NCI-H2196 treated with DMSO at 0.1 percent for 48 hours (cell line): ENCODE data around the gene DSCAML1.
A peak's percentile ranks its signal among the peaks of the same experiment; 100 is the strongest.

Source experiments
- DNase-seq: peaks from one replicate; lab custom pipeline; 2025; ENCODE audit not compliant: unreplicated experiment; lab: John Stamatoyannopoulos, UW

DSCAML1 gene

GRCh38 chr11:117619661-117620060, 177.4 kb downstream of the DSCAML1 start:
- DNase-seq, result no peak

- peak; percentile 28 for DNase-seq
Observed at GRCh38 chr11:117618982-117619355, 178.0 kb downstream of the DSCAML1 start.

GRCh38 chr11:117618302-117618981, 178.6 kb downstream of the DSCAML1 start:
- peak; percentile 20 for DNase-seq

- no peak for DNase-seq
Observed at GRCh38 chr11:117616979-117617378, 180.0 kb downstream of the DSCAML1 start.

DNA sequence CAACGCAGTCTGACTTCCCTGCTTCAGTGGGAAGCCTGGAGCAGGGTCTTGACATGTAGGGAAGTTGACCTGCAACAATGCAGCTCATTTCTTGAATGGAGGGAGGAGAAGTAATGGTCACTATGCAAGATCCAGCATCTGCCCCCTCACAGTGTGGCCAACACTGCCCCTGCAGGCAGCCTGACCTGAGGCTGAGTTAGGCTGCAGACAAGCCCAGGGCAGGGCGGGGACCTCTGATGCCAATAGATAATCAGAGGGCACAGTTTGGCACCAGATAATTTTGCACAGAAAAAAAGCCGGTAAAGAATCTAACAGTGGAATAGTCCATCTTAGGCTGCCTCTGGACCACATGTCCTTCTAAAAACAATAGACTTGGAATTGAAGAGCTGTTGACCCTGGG, 182.3 kb downstream of the DSCAML1 start:
- DNase-seq, result no peak

DNA sequence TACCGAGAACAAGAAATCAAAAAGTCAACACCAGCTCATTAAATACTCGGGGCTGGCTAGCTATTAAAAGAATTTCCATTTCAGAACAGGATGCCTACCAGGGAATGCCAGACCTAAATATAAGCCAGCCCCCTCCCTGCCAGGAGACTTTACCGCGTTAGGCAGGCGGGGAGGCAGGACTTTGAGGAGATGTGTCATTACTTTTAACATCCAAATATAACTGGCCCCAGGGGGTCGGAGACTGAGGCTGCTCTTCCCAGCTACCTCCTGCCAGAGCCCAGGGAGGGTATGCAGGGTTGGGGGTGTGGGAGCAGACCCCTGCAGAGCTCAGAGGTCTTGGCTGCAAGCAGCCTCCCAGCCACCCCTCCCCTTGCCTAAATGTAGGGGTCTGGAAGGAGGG, 183.5 kb downstream of the DSCAML1 start:
- DNase-seq, result no peak

DNA sequence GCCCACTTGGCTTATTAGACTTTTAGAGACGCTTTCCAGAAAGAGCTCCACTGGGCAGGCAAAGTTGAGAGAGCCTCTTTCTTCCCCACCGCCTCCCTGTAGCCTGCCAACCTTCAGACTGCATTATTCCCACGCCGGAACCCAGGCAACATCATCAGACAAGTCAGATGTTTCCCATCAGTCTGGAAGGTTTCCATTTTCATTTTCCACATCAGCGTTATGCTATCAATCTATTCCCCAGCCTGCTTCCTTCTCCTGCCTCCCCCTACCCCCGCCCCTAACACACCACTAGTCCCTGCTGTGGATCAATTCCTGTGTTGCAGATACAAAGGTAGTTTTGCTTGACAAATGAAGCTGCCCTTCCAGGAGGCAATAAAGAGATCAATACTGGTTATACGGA, 184.8 kb downstream of the DSCAML1 start:
- DNase-seq, result no peak

DNA sequence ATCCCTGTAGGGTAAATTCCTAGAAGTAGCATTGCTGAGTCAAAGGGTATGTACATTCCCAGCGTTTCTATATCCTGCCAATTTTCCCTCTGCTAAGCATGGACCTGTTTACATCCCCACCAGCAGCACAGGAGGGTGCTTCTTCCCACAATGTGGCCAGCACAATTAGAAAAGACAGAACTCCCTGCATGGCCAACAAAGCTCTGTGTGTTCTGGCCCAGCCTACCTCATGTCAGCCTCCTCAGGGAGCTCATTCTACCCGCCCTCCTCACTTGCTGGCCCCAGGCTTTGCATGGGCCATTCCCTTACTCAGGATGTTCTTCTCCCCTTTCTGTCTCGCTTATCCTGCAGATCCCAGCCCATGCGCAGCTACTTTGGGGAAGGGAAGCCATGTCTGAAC, 186.1 kb downstream of the DSCAML1 start:
- DNase-seq, result no peak

DNA sequence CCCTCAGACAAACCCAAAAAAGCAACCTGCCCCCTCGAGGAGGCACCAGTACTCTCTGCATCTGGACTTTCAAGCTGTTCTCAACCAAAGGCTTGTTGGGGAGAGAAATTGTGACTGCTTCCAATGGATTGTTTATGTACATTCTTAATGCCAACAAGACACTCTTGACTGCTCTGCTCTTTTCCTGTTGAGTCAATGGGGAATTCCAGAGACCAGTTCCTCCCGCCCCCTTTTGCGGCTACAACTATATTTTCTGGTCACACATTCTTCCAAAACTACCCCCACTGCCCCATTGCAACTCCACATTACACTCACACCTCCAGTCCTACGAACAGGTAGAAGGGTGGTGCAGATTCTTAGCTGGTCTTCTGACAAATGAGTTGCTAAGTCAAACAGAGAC, 187.0 kb downstream of the DSCAML1 start:
- DNase-seq, result no peak

DNA sequence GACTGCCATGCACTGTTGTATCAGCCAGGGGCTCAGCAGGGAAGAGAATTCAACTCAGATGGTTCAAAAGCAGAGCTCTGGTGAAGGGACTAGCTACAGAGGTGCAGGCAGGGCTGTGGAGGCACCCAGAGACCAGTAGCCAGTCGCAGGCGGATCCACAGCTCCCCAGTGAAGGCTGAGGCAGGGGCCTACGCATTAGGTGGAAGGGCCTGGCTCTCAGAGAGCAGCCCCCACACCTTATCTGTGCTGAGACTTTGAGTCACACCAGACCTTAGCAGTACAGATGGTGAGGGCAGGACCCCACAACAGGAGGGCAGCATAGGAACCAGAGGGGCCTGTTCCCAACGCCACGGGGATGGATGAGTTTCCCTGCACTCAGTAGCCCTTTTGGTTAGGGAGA, 189.6 kb downstream of the DSCAML1 start:
- no peak for DNase-seq

GRCh38 chr11:117606790-117607189, 190.2 kb downstream of the DSCAML1 start:
- no peak for DNase-seq

GRCh38 chr11:117606211-117606610, 190.8 kb downstream of the DSCAML1 start:
- no peak for DNase-seq

DNA sequence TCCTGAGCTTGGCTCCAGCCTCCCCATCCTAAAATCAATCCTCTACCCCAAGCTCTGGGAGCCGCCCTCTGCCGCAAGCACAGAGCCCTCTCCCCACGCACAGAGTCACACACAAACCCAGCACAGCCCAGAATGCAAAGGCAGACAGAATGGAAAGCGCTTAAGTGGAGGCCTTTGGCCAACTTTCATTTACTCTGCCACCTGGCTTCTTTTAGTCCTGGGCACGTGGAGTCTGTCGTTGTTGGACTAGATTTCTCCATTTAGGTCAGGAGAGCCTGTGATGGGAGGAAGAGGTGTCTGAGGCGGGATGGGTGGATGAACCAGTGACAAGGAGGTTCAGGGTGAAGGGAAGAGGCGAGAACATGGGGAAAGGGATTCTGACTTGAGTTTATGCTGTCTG, 191.7 kb downstream of the DSCAML1 start:
- no peak for DNase-seq

DNA sequence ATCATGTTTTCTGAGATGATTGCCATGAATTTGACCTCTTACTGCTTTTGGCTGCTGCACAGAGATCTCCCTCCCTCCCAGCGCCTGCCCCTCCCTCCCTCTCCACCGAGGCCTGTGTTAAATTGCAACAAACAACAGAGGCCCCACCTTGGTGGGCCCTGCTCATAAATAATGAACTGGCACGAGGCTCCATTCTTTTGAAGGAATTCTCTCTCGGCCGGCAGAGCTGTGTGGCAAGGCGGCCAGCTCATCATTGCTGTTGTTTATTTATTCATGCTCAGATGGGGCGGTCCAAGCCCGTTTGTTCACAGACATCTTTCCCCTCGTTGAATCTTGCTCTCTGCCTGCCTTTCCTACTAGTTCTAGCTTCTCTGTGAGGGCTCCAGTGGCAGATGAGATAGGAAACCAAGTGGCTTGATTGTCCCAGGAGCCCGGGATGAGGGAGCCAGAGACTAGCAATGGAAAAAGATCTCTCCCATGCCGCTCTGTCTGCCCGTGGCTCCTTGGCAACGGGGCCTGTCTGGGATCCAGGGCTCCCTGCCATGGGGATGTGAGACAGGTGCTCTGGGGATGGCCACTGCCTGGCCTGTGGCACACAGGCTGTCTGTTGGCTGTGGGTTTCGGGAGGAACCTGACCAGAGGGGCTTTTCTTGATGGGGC, 192.6 kb downstream of the DSCAML1 start:
- peak; percentile 51 for DNase-seq

DNA sequence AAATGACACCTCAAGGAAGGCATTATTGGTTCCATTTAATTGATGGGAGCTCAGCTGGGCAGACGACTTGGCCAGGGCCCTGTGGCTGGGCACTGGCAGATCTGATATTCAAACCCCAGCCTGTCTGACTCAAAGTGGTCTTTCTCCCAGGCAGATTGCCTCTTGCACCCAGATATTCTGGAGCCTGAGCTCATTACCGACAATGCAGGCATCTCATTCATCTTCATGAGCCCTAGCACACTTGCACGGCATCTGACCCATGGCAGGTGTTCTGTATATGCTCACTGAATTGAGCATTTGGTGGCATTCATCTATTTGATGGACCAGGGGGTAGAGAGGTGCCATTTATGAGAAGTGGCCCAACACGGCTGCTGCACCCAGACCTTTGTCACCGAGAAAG, 193.1 kb downstream of the DSCAML1 start:
- no peak for DNase-seq

GRCh38 chr11:117601006-117601708, 195.9 kb downstream of the DSCAML1 start:
- DNase-seq, result no peak

DNA sequence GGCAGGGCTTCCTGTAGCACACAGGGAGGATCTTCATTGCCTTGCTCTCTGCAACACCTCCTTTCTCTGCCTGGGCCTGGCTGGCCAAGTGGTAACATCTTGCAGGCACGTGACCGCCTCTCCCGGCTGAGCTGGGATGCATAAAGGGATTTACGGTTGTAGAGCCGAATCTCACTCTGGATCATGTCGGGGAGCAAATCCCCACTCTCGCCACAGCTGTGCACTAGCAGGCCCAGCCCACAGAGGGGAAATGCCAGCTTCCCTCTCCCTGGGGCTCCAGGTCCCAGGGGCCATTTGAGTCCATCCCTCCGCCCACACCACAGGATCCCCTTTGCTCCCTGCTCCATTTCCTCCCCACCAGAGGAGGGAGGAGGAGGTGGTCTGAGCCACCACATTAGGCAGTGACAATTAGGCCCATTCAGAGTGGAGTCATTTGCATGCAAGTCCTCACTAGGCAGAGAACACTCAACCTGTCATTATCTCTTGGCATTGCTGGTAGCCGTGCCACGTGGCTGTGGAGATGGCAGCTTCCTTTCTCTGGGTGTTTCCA, 196.7 kb downstream of the DSCAML1 start:
- DNase-seq, result no peak

GRCh38 chr11:117597071-117597470, 199.9 kb downstream of the DSCAML1 start:
- DNase-seq, result no peak

DNA sequence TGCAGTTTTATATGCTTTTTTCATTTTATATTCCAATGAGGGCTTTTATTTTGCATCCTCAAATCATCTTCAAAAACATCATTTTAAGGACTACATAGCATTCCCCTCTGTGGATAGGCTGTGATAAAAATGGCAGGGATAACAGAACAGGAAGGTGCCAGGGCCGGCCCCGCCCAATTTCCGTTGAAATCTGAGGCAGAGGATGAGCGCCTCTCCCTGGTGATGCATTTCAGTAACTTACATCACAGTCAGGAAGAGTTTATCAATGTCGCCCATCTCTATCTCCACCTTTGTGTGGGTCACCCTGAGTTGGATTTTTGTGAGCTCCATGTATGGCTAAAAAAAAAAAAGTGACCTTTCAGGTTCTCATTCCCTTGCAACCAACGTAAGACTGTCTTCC, 201.6 kb downstream of the DSCAML1 start:
- no peak for DNase-seq

DNA sequence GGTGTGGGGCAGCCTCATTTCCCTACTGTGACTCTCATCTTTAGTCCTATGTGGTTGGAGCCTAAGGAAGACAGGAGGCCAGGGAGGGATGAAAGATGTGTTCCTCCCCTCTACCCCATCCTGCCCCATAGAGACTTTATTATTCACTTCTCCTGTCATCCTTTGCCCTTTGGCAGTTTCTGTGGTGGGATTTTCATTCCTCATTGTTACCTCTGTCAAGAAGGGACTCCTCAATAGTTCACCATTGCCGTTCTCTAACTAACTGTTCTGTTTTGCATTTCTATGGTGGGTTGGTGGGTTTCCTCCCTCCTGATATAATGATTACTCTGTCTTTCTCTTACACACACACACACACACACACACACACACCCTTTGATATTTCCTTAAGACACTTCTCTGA, 202.3 kb downstream of the DSCAML1 start:
- DNase-seq, result no peak

GRCh38 chr11:117593065-117593464, 204.0 kb downstream of the DSCAML1 start:
- DNase-seq, result no peak
